Measurements from ENCODE around the gene EIF4A2.

GRCh38 chr3:186821429-186822387 lies 38.3 kb downstream of the EIF4A2 start:
- TF ChIP-seq, protein P1, sequence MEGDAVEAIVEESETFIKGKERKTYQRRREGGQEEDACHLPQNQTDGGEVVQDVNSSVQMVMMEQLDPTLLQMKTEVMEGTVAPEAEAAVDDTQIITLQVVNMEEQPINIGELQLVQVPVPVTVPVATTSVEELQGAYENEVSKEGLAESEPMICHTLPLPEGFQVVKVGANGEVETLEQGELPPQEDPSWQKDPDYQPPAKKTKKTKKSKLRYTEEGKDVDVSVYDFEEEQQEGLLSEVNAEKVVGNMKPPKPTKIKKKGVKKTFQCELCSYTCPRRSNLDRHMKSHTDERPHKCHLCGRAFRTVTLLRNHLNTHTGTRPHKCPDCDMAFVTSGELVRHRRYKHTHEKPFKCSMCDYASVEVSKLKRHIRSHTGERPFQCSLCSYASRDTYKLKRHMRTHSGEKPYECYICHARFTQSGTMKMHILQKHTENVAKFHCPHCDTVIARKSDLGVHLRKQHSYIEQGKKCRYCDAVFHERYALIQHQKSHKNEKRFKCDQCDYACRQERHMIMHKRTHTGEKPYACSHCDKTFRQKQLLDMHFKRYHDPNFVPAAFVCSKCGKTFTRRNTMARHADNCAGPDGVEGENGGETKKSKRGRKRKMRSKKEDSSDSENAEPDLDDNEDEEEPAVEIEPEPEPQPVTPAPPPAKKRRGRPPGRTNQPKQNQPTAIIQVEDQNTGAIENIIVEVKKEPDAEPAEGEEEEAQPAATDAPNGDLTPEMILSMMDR (IDR thresholded peaks at IDR 0.05): peak; percentile 51 to 72 (median 62)
- no peak for TF ChIP-seq POLR2A (IDR thresholded peaks at IDR 0.05)
